ENCODE measurements around the gene EMC9. TPM values are rescaled to one million over a fixed set of nuclear protein-coding genes. Genes with fewer than 3 reads are reported as not detected.
A peak's percentile ranks its signal among the peaks of the same experiment; 100 is the strongest.

The EMC9 gene
- polyA plus RNA-seq, 3 donors: 19.8 to 29.7 (median 21.1) TPM

DNA sequence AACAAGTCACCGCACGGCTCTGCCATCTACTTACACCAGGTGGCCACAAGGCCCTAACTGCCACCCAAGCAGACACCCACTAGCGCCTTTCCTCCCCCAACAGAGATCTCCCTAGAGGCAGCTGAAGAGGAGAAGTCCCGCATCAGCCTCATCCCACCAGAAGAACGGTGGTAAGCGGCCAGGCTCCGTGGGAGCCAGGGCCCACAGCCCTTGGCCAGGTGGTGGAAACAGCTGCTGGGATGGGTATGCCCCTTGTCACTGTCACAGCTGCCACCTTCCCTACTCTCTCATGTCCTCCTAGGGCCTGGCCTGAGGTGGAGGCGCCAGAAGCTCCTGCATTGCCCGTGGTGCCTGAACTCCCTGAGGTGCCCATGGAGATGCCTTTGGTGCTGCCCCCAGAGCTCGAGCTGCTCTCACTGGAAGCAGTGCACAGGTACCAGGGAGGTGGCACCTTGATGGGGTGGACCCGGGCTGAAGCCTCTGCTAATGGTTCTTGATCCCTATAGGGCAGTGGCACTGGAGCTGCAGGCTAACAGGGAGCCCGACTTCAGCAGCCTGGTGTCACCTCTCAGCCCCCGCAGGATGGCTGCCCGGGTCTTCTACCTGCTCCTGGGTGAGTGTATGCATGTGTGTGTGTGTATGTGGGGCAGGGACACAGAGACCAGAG, 38.0 kb upstream of the EMC9 start:
- DNase-seq: no peak

DNA sequence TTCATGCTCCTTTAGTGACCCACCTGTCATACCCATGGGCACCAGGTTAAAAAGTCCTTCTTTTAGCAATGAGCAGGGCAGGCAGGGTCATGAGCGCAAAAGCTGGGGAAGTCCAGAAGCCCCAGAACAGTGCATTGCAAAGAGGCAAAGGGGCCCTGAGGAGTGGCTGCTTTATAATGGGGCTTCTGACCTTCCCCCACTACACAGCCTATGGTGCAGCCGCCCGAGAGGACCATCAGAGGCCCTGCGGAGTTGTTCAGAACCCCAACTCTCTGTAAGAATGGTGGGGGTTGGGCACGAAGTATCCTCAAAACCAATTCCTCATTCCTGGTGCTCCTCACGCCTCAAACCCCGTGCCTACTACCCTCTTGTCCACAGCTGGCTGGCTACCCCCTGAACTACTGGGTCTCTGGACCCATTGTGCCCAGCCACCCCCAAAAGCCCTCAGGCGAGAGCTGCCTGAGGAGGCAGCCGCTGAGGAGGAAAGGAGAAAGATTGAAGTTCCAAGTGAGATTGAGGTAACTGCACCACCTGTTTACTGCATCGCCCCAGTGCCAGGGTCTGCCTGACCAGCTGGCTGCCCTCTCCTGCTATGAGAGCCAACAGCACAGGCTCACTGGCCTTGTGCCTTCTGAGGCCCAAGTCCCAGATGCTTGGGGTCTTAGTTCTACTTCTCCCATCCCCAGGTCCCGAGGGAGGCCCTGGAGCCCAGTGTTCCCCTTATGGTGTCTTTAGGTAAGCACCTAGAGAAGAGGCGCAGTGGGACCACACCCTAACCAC, 37.2 kb upstream of the EMC9 start:
- no peak for DNase-seq

DNA sequence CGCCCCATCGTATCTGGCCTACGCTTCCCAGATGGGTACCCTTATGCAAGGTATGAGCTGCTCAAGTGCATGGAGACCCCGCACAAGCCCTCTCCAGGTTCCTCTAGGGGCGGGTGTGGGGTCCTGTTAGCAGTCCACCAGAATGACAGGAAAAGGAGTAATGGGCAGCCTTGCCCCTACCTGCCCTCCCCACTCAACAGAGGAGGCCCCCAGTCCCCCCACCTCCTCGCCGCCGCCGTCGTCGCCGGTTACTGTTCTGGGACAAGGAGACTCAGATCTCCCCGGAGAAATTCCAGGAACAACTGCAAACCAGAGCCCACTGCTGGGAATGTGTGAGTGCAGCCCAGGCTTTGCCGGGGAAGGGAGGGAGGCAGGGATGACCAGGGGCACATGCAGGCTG, 36.5 kb upstream of the EMC9 start:
- no peak for DNase-seq

DNA sequence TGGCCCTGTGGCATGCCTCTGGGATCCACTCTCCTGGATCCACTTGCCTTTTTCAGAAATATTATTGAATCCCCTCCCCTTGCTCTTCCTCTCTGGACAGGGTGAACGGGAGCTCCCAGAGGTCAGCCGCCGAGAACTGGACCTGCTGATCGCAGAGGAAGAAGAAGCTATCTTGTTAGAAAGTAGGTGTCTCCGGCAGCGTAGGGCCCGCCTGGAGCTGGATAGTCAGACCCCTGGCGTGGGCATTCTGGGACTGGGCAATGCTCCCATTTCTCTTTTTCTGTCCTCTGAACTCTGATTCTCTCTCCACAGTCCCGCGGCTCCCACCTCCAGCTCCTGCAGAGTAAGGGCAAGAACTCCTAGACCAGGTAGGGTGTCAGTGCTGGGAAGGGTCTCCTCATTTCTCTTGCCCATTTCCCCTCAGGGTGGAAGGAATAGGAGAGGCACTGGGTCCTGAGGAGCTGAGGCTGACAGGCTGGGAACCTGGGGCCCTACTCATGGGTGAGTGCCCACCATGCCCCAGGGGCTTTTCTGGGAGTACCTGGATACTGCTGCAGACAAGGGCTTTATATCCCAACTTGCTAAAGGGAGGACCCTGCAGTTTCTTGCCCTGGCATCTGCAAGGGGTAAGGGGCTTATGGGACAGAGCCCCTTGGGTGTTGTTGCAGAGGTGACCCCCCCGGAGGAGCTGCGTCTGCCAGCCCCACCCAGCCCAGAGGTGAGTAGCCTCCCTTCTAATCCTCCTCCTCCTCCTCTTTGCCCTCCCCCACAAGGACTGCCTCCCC, 35.8 kb upstream of the EMC9 start:
- DNase-seq: no peak

DNA sequence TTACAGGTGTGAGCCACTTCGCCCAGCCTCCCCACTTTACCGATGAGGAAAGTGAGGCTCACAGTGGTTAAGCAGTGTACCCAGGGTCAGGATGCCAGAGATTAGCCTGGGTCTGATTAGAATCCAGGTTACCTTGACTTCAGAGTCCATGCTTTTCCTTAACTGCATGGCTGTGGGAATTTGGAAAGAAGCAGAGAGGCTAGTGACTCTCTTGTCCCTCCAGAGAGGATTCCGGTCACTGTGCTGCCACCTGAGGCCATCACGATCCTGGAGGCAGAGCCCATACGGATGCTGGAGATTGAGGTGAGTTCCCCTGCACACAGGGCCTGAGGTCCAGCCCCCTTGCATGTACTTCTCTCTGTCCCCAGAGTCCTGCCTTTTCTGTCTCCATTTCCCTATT, 35.2 kb upstream of the EMC9 start:
- no peak for DNase-seq

DNA sequence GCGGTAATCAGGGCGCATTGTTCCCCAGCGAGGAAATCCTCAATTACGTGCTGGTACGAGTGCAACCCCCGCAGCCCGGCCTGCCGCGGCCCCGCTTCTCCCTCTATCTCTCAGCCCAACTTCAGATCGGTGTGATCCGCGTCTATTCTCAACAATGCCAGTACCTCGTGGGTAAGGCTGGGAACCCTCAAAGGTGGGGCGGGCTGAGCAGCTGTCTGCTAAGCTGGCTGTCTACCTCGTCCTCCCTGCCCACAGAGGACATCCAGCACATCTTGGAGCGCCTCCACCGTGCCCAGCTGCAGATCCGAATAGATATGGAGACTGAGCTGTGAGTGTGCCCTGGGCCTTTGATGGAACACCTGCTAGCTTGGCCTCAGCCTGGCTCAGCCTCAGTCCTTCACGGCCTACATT, 31.5 kb upstream of the EMC9 start:
- no peak for DNase-seq

DNA sequence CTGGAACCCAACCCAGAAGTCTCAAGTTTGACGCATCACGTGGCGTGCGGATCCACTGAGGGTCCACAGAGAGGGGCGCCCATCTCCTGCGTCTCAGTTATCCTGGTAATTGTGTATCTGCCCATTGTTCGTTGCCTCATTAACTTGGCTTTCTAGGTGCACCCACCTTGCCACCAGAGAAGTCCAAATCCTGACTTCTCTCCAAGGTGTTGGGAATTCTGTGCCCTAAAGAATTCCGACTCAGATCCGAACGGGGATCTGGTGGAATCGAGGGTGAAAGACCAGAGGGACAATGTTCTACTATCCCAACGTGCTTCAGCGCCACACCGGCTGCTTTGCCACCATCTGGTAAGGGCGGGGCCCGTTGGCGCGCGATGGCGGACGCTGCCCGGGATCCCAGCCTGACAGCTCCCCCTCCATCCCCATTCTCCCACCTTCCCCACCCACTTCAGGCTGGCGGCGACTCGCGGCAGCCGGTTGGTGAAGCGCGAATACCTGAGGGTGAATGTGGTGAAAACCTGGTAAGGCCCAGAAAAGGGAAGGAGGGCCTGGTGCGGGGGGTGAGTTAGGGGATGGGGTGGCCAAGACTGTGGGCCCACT, 31.0 kb upstream of the EMC9 start:
- no peak for DNase-seq

DNA sequence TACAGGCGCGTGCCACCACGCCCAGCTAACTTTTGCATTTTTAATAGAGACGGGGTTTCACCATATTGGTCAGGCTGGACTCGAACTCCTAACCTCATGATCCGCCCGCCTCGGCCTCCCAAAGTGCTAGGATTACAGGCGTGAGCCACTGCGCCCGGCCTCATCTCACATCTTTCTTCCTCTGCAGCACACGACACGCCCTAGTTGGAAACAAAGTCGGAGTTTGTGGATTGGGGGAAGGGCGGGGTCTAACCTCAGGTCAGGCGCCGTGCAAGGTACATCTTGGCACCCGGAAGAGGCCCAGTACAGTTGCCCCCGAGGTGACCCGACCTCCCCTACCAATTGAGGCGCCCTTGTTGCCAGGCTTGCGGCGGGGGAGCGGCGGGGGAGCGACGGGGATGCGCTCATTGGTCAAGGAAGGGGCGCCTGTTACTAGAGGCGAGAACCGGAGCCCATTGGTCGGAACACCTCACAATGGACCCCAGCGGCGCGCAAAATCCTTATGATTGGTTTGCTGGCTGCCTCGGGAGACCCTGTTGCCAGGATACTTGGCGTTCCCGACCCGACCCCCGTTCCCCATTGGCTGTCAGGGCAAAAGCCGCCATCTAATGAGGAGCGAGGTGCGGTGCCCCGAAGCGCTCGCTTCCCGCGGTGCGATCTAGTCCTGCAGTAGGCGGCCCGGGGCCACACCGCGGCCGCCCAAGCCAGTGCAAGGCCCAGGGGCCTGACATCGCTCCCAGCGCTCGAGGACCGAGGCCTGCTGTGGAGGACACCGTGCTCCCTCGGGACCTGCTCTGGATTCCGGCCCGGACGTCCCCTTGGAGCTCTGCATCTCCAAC, 30.2 kb upstream of the EMC9 start, which contains the start of gene REC8:
TSS of gene REC8 (plus strand) at position 659 of the 839 bp plus-strand sequence. CDS start 473 bp downstream, outside the sequence.
- DNase-seq: peak; percentile 97

DNA sequence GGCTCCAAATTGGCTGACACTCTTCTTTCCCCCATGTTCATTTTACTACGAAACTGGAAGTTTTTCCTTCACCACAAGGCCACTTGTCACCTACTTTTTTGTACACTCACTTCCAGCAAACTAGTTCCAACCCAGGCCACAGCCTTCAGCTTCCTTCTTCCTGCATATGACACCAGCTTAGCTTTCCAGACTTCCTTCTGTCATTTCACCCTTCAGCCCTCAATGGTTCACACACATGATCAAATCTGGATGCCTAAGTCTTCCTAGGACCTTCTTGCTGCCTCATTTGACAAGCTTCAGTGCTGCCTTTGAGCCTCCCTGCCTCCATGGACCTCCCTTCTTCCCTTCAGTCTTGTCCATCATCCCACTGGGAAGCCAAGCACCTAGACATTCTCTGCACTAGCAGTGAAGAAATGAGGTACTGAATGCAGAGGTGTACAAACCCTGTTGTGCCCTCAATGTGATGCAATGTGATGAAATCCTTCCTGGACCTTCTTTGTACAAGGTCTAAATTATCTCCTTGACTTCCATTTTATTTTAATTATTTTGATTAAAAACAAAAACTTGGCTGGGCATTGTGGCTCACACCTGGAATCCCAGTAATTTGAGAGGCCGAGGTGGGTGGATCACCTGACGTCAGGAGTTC, 26.2 kb upstream of the EMC9 start:
- DNase-seq: no peak

DNA sequence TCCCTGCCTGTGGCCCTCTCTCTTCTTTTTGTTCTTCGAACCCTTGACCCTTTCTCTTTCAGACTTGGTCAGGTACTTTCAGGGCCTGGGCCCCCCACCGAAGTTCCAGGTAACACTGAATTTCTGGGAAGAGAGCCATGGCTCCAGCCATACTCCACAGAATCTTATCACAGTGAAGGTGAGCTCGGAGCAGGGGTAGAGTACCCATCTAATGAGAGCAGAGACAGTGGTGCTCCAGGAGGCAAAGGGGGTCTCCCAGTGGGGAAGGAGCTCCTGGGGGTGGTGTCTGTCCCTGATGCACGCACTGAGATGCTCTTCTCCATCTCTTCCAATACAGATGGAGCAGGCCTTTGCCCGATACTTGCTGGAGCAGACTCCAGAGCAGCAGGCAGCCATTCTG, 24.4 kb upstream of the EMC9 start:
- no peak for DNase-seq

DNA sequence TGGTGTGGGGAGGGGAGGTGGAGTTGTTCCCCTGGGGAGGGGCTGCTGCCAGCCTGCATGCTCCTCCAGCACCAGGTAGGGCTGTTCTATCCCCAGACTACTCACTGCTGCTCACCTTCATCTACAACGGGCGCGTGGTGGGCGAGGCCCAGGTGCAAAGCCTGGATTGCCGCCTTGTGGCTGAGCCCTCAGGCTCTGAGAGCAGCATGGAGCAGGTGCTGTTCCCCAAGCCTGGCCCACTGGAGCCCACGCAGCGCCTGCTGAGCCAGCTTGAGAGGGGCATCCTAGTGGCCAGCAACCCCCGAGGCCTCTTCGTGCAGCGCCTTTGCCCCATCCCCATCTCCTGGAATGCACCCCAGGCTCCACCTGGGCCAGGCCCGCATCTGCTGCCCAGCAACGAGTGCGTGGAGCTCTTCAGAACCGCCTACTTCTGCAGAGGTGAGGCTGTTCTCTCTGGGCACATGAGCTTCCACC, 23.2 kb upstream of the EMC9 start:
- no peak for DNase-seq

DNA sequence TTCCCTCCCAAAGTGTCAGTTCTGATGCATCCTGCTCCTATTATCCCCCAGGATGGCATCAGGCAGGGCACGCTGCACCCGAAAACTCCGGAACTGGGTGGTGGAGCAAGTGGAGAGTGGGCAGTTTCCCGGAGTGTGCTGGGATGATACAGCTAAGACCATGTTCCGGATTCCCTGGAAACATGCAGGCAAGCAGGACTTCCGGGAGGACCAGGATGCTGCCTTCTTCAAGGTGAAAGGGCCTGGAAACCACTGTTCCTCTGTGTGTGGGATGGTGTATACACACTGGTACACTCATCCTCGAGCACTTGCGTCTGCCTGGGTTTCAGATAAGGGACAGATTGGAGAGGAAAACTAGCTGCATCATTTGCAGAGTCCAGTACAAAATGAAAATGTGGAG, 20.7 kb upstream of the EMC9 start:
- DNase-seq: no peak

DNA sequence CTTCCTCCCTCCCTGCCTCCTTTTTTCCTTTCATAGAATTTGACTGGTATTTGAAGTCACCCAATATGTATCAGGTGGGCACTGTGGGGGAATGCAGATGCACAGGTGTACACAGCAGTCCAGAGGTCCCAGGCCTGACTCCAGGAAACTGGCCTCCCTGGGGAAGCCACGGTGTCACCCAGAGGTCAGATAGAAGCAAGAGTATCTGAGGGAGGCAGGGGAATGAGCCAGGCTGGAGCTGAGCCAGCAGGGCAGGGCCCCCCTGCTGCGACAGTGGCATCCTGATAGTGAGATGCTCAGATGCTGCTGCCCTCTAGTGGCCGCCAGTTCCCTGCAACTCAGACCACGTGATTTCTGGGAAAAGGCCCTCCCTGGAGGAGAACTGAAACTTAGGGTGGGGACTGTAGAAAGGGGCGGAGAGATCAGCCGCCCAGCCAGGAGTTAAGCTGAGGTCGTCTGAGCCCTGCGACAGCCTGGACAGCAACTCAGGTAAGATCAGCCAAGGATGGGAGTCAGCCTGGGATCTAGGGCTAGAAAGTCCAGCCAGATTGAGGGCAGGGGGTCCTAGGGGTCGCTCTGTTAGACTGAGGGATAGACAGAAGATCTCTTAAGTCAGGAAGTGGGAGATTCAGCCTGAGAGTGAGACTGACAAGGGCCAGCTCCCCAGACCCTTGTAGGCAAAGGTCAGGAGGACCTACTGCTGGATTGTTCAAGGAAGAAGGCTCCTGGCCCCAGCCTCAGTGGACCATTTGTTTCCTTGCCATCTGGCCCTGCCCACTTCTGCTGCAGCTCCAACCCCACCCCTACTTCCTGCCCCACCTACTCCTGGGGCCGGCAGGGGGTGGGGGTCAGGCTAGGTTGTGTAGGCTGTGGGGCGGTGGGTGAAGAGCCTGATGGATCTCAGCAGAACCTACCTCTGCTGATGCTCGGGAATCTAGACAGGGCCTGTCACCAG, 19.7 kb upstream of the EMC9 start, which contains the start of gene IRF9:
TSS of gene IRF9 (plus strand) at position 416 of the 955 bp plus-strand sequence. CDS start 880 bp downstream, outside the sequence.
- peak; percentile 97 for DNase-seq

DNA sequence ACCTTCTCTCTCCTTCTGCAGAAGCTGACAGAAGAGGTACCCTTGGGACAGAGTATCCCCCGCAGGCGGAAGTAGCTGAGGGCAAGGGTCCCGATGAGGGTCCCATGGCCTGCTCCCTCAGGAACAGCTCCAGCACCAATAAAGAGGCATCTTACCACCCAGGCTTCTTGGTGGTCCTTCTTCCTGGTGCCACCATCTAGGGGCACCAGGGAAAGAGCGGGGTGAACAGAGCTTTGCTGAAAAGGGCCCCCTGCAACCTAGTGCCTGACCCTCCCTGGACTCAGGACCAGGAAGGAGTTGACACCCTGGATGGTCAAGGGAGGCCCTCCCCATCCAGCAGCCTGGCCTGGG, 19.1 kb upstream of the EMC9 start:
- no peak for DNase-seq

DNA sequence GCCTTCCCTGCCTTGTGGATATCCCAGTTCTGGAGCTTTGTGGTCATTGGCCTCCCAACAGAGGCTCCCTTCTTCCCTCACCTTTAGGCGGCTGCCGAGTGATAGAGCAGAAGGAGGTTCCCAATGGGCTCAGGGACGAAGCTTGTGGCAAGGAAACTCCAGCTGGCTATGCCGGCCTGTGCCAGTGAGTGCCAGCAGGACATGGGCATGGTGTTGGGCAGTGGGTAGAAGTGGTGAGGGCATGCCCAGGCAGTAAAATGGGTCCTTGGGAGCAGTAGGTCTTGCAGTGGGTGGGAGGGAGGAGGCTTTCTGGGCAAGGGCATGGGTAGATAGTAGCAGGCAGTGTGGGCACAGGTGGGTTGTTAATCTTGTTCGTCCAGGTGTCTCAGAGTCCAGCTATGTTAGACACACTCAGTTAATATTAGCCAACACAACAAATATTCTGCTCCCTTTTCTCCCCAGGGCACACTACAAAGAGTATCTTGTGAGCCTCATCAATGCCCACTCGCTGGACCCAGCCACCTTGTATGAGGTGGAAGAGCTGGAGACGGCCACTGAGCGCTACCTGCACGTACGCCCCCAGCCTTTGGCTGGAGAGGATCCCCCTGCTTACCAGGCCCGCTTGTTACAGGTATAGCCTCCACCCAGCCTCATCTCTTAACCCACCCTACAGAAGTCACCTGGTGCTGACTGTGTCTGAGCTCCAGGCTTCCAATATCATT, 18.5 kb upstream of the EMC9 start:
- DNase-seq: no peak

DNA sequence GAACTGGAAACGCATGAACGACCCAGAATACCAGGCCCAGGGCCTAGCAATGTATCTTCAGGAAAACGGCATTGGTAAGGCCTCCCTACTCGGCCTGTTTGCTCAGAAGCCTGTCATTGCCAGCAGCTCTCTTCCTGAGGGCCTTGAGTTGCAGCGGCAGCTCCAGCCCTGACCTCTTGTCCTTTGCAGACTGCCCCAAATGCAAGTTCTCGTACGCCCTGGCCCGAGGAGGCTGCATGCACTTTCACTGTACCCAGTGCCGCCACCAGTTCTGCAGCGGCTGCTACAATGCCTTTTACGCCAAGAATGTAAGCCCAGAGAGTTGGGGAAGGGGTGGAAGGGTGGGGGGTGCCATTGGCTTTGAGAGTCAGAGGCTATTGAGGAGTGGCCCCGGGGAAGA, 15.9 kb upstream of the EMC9 start:
- DNase-seq: no peak

DNA sequence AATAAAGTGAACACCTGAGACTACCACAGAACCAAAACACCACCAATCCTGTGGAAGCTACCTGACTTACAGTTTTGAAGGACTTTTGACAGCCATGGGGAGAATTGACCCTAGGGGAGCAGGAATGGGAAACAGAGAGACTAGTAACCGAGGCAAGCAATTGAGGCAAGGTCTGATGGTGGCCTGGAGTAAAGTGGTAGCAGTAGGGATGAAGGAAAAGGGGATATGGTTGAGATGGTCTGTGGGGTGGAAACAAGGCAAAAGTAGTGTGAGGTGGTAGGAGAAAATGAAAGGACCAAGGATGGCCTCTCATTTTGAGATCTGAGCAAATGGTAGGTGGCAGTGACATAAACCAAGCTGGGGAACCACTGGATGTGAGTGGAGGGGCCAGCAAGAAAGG, 15.4 kb upstream of the EMC9 start:
- DNase-seq: no peak

DNA sequence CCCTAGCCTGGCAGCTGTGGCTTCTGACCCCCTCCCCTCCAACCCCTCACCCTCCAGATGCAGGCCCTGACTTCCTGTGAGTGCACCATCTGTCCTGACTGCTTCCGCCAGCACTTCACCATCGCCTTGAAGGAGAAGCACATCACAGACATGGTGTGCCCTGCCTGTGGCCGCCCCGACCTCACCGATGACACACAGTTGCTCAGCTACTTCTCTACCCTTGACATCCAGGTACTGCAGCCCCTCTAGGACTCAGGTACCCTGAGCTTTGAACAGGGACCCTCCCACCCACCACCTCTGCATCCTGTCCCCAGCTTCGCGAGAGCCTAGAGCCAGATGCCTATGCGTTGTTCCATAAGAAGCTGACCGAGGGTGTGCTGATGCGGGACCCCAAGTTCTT, 13.7 kb upstream of the EMC9 start:
- no peak for DNase-seq
